T-helper 22 cell (primary cell): ENCODE results near the gene ATP11A.
"Not testable (repeated sequence)": the region's sequence is repeated elsewhere in the genome, so short reads cannot be mapped to it uniquely, and the experiment has no call there.

Source experiments
- DNase-seq: peaks from one replicate; pipeline ENCODE4 v3.0.0-alpha.2; 2020; ENCODE audit warnings: low read depth

The ATP11A gene

DNA sequence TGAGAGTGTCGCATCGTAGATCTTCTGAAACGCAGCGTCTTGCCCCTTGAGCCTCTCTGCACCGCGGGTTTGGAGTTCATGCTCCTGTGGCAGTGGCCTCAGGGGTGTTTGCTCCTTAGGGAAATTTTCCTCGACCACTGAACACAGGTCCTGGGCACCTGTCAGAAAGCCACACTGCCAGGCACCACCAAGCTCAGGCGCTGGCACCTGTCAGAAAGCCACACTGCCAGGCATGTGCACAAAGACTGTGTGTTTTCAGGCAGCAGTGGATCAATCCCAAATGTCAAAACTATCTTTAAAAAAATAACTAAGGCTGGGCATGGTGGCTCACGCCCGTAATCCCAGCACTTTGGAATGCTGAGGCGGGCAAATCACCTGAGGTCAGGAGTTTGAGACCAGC, 87.1 kb downstream of the ATP11A start:
- DNase-seq = no peak

DNA sequence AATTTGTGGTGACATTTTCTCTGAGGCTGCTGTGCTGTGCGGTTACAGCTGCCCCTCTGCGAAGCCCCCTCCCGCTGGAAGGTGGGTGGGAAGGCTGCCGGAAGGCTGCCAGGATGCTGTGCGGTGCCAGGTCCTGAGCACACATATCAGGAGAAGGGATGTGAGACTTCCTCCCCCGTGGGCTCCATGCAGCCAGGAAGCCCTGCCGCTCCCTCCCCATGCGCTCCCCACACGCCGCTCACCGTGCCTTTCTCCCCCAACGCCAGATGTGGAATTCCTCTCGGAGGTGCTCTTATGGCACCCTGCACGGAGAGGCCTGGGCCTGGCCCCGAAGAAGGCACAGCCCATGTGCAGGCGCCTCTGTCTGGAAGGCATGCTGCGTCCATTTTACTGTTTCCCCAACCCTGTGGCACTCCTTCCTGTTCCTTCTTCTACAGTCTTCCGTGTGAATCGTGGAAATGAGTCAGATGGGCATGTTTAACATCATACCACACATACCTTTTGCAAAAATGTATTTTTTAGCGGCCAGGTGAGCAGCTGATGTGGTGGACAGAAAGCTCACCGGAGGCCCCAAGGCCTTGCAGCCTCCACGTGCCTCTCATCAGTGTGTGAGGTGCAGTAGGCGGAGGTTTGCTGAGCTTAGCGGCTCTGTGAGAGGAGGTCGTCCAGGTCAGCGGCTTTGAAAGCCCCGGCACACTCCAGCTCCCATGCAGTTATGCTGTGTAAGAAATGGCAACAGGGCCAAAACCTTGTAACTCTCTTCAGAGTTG, 88.0 kb downstream of the ATP11A start:
- no peak for DNase-seq

DNA sequence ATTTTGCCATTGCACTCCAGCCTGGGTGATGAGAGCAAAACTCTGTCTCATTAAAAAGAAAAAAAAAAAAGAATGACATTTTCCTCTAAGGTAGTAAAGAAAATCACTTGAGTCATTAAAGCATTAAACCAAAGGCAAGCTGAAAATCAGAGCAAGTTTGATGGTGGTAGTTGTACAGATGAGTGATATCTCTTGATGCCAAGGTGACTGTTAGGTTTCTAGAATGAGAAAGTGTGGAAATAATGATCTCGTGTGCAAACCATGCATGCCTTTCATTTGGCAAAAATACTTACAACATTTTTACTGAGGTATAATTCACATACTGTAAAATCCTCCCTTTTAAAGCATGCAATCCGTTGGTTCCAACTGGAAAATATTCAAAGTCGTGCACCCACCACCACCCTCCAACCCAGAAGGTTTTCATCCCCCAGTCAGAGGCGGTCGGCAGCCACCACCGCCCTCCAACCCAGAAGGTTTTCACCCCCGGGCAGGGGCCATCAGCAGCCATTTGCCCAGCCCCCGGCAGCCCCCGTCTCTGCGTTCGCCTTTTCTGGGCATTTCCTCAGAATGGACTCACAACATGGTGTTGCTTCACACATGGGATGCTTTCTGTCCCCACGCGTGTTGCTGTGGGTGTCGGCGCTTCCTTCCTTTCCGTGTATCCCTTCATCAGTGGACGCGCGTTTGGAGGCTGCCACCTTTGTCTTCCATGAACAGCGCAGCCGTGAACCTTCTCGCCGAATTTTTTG, 90.2 kb downstream of the ATP11A start:
- DNase-seq = no peak

DNA sequence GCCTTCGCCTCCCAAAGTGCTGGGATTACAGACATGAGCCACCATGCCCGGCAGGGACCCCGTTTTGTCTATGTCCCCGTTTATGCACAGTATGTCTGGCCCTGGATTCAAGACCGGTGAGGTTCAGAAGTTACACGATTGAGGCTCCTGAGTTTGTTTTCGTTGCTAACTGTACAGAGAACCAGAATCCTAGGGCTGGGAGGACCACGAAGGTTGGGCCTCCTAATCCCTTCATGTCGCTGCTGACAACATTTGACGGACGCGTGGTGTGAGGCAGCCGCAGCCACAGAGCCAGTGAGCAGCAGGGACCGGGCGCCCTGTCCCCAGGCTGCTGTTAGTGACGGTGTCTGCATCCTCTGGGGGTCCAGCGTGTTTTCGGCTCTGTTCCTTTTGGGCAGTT, 91.4 kb downstream of the ATP11A start:
- DNase-seq = no peak

DNA sequence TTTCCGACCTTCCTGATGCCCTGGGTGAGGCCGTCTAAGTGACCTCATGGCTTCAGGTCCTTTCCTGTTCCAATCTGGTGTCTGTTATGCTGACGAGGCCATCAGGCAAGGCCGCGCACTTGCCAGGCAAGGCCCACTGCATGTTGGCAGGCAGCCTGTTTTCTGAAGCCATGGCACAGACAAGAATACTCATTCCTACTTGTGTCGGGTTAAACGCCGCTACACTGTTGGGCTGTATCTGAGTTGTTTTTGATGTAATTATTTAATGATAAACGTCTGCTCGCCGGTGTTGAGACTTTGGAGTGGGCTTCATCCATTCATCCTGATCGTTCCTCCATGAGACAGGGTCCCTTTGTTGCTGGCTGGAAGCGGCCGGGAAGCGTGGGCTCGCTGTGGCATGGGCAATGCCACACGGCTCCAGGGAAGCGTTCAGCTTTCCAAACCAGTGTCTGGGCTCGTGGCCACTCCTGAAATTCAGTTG, 92.1 kb downstream of the ATP11A start:
- DNase-seq = no peak

DNA sequence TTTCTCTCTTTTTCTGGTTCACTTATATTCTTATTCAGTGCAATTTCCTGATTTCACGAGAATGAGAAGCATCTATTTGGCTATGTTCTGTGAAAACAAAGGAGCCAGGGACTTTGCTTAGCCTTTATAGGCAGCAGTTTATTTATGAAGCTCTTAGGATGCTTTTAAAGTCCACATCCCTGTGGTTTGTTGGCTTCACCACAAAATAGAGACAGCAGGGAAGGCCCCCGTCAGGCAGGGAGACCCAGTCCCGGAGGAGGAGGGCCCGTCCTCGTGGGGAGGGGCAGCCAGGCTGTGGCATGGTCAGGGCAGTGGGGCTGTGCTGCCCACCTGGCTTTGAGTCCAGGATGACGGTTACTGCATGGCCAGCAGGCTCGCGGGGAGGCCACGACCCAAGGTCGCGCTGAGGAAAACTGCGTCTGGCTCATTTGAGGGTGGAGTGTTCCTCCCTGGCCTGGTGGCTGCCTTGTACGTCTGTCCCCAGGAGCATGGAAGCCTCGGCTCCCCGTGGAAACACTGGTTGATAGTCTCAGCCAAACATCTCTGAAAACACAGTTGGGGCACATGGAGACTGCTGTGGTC, 92.7 kb downstream of the ATP11A start:
- no peak for DNase-seq

DNA sequence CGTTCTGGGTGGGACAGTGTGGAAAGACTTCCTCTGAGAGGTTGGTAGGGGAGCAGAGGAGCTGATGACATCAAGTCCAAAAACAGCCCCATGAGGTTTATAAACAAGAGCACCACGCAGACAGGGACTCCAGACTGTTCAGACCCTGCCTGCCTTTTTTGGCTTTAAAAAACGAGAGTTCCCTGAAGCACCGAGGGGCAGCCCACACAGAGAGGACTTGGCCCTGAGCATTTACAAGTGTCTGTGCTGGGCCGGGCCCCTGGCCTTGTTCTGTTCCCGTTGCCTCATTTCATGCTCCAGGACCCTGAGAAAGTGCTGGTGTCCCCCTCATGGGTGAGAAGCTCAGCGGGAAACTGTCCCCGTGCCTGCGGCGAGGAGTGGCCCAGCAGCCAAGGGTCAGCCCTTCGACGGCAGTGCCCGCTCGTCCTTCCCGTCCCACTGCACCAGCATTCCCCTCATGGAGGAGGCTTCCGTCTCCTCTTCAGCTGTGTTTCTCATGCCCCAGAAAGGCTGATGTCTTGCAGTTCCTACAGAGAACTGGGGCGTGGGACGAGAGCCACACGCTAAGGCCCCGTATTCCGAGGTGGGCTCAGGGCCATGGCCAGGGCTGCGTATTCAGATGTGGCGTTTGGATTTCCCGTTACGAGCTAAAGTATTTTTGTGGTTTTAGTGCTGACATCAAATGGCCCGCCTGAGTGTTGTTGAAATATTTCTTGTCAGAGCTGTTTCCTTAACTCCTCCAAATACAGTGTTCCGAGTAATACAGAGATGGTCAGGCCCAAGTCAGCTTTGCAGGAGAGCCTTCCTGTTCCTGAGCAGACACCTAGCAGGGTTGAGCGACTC, 93.5 kb downstream of the ATP11A start:
- DNase-seq = no peak

DNA sequence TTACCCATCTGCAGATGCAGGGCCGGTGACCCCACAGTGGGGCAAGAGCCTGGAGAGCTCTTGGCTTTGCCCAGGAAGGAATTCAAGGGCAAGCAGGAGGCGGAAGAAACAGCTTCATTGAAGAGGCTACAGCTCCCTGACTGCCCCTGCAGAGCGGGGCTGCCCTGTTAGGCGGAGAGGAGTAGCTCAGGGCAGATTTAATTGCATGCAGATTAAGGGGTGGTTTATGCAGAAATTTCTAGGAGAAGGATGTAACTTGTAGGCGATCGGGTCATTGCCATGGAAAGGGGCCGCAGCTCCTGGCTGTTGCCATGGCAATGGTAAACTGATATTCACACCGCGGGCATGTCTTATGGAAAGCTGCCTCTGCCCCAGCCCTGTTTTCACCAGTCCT, 94.1 kb downstream of the ATP11A start:
- DNase-seq = no peak

DNA sequence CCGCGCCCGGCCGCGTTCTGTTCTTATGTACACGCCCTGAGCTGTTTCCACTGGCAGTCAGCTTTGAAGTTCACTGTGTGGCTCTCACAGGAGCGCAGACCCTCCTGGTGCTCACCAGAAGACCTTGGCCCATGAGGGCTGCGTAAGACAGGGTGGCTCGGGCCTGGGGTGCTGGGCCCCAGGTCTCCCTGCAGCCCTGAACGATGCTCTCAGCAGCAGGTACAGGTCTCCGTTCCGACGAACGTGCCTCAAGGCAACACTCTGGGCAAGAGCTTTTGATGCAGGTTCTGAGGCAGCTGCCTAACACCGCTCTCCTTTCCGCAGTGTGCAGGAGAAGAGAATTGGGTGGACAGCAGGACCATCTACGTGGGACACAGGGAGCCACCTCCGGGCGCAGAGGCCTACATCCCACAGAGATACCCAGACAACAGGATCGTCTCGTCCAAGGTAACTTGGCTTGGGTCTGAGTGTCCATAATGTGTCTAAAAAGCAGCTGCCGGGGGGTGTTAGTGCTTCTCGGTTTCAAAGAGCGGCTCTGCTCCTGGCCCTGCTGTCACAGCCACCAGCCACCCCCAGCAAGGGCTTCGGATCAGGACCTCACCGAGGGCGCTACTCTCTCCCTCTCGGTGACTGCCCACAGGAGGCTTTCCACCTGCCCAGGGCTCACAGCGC, 95.1 kb downstream of the ATP11A start:
- no peak for DNase-seq

DNA sequence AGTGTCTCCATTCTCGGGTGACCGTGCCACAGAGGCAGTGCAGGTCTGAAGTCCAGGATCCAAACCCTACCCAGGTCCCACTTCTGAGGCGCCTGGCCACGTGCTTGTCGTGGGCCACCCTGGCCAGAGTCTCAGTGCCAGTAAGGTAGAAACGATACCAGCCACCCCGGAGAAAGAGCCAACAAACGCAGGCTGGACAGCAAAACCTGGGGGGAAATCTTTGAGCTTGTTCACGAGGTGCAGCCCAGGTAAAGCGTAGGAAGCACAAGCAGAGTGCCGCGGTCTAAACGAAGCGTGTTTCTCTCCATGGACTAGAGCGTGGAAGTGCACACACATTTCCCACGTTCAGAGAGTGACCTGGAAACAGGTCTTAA, 95.6 kb downstream of the ATP11A start:
- no peak for DNase-seq

DNA sequence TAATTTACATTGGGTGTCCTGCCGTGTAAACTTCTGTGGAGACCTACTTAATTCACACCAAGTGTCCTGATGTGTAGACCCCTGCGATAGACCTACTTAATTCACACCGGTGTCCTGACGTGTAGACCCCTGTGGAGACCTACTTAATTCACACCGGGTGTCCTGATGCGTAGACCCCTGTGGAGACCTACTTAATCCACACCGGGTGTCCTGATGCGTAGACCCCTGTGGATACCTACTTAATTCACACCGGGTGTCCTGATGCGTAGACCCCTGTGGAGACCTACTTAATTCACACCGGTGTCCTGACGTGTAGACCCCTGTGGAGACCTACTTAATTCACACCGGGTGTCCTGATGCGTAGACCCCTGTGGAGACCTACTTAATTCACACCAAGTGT, 97.0 kb downstream of the ATP11A start:
- not testable (repeated sequence) for DNase-seq

DNA sequence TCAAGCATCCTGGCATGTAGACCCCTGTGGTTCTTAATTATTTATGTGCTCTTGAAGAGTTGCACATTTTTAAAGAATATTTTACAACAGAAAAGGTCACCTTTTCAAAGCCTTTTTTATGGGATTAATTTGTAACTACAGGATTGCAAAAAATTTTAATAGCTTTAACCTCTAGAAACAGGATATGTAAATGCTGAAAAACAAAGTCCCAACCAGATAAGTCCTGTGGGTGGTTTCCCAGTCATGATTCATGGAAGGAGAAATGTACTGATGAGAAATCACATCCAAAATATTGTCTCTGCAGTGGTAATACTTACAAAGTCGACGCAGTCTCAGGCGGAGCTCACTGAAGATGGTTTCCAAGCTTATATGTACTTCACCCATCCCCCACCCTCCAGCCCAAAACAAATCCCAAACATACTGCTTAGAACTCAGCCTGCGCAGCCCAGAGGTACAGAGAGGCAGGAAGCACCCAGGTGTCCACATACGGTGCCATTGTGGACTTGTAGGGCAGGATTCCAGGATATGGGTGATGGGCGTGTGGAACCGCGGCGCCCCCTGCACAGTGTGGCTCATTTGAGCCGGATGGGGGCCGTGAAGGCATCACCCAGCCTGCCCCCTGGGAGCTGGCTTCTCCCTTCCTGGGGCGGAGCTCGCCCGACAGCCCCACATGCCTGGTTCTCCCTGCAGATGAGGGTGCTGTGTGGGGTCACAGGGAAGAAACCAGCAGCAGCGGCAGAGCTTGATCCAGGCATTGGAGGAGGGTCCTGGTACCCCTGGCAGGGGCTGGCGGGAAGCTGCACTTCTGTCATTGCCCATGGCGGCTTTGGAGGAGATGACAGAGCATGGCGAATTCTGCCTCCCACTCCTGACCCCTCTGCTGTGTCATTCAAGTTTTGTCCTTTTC, 101.2 kb downstream of the ATP11A start:
- no peak for DNase-seq

DNA sequence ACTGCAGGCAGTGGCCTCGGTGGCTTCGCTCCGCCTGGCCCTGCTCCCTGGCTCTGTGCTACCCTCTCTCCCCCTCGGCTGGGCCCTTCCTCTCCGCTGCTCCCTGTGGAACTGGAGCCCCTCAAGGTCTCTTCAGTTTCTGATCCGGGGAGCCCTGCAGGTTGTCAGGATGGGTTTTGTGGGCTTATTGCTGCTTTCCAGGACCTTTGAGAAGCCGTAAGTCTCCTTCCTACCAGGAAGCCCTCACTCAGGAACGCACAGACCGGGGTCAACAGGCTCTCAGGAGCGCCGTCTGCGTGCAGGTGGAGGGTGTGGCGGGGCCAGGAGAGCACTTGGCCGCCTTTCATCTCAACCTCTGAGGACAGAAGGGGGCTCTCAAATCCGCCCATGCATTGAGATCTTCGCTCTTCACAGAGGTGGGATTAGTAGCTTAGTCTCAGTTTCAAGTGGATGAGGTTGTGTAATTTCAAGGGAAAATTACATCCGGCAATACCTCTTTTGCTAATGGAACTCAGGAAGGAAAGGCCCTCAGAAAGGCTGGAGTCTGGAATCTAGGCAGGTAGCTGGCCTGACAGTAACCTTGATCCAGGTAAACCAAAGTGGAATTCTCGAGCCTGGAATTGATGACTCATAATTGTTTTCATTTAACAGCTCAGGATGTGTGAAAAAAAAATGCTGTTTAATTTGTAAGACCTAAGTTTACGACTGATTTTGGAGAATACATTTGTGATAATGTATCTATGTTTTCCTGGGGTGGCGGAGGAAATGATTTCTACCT, 102.0 kb downstream of the ATP11A start:
- no peak for DNase-seq

DNA sequence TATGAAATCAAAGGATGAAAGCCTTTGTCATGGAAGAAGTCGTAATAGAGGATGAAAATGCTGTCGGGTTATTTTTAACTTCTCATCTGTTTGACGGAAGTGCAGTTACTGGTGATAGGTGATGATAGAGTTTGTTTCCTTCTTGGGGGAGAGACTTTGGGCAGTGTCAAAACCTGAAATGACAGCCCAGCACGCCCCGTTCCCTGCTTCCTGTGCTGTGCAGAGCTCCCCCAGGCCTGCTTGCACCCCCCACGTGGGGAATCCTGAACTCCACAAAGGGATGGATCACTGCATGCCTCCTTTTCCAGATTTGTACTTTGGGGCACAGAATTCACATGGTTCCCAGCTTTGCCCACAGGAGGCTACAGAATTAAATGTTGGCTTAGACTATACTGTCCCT, 102.7 kb downstream of the ATP11A start:
- DNase-seq = no peak

DNA sequence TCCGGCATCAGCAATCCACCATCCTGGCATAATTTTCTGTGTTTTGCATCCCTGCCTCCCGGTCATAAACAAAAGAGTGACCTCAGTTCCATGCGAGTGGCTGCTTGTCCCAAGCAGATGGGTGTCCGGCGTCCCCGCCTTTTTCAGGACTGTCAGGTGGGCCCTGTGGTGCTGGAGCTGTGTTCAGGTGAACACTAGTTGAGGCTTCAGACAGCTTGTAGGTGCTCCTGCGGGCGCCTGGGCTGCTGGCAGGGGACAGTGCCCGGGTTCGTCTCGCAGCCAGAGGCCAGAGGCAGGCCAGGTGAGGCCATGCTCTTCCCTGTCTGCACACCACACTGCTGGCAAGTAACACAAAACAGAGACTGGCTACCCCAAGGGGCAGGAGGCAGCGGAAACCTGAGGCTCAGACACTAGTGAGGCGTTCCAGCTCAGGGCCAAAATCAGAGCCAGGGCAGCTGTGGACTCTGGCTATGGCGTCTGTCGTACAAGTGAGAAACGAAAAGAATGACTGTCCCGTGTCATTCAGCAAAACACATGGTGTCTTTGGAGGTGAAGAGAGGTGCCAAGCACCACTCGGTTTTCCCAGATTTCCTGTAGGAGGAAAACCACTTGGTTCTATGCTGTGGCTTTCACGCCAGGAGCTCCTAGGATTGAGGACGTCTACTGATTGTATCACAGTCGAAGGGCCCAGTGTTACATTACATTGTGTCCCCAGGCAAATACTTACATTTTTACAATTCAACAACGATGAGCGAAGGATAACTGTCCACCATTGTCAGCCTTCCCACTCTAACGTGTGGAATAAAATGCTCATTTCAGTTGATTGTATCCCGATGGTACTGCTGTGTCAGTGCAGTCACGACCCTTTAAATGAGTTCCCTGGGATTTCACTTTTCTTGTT, 104.0 kb downstream of the ATP11A start:
- no peak for DNase-seq

DNA sequence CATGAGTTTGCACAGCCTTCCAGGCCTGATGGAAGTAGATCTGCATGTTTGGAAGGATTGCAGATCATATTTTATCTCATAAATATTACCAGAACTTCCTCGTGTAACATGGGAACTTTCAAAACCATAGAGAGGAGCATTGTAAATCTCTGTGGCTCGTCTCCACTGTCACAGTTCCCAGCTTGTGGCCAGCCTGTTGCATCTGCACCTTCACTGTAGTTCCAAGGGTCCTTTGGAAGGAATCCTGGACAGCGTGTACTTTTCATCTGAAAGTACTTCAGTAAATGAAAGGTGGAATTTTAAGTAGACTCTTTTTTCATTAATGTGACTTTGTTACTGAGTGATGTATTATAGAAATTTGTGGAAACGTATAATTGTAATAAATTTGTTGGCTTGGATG, 105.4 kb downstream of the ATP11A start:
- no peak for DNase-seq

DNA sequence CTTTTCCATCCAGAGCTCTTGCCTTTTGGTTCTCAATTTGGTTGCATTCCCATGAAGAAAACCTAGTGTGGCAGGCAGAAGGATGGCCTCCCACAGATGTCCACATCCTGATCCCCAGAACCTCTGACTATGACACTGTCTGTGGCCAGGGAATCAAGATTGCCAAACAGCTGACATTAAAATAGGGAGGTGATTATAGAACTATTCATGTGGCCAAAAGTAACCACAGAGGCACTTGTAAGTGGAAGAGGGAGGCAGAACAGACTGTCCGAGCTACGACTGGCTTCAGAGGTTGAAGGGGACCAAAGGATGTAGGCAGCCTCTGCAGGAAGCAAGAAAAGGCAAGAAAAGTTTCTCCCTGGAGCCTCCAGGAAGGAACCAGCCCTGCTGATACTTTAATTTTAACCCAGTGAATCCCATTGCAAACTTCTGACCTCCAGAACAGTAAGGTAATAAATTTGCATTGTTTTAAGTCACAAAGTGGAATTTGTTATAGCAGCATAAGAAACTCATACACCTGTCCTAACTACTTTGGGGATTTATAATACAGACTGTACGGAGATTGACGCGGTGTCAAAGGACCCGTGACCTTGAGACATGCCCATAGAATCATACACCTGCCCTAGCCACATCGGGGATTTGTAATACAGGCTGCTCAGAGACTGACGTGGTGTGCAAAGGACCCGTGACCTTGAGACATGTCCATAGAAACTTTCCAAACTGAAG, 106.5 kb downstream of the ATP11A start:
- DNase-seq = no peak

DNA sequence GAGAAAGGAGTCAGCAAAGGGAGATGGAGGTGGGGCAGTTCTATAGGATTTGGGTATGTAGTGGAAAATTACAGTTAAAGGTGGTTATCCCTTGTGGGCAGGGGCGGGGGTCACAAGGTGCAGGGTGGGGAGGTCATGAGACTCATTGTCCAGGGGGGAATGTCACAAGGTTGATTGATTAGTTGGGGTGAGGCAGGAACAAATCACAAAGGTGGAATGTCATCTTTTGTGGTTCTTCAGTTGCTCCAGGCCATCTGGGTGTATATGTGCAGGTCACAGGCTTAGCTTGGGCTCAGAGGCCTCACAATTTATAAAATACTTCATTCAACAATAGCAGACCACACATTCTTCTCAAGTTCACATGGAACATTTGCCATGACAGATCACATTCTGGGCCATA, 109.6 kb downstream of the ATP11A start:
- DNase-seq = no peak
